ENCODE results near the gene TBC1D1. TPM values are rescaled to one million over a fixed set of nuclear protein-coding genes. Genes with fewer than 3 reads are reported as not detected.

The TBC1D1 gene
- total and polyA plus RNA-seq, 12 donors = 85.4 to 153 (median 106) TPM

DNA sequence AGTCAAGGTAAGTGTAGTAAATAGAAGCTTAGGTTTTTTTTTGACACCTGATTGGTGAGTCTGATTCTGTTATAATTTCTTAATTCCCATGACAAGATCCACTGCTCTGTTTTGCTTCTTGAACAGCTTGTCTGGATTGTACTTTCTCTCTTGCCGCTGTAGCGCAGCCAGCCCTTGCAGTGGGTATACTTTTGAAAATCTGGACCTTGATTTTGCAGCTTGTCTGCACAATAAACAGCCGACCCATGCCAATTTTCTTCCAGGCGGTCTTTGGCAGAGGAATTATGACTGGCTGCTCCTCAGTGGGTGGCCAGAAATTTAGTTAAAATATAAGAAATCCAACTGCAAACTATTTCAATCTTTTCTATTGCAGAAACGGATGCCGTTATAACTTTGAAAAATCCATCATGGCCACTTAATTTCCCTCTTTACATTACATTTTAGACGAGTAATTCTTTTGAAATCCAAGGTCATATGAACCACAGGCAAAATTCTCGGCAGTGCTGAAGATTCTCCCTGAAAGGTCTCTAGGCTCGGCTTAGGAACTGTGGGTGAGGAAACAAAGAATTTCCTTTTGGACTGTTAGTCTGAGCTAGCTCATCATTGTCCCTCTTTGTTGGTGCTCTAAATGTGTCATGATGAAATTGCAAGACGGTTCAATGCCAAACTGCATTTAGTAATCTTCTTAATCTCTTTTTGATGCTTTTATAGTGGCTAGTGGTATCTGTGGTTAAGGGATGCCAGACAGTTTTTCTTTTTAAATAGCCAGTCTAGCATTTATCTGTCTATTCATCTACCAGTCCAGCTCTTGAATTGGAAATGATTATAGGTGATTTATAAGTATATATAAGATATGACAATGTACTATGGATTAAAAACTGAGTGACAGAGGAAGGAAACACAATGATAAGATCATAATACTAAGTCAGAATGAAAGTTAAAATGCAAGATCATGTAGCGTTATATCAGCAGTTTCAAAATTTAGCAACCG is 37.8 kb downstream of the TBC1D1 start:
- DNase-seq = no peak
- H3K4me3 ChIP-seq = no peak overlapping the region
- H3K4me1 ChIP-seq = peaks cover 0 to 29% (median 22%) of the 10 kb centered on the region in 9 donors
- no peaks in the 10 kb centered on the region for H3K27me3 ChIP-seq
- H3K36me3 ChIP-seq = peaks cover 0 to 6% (median 0%) of the 10 kb centered on the region in 9 donors
- TF ChIP-seq, protein P1, sequence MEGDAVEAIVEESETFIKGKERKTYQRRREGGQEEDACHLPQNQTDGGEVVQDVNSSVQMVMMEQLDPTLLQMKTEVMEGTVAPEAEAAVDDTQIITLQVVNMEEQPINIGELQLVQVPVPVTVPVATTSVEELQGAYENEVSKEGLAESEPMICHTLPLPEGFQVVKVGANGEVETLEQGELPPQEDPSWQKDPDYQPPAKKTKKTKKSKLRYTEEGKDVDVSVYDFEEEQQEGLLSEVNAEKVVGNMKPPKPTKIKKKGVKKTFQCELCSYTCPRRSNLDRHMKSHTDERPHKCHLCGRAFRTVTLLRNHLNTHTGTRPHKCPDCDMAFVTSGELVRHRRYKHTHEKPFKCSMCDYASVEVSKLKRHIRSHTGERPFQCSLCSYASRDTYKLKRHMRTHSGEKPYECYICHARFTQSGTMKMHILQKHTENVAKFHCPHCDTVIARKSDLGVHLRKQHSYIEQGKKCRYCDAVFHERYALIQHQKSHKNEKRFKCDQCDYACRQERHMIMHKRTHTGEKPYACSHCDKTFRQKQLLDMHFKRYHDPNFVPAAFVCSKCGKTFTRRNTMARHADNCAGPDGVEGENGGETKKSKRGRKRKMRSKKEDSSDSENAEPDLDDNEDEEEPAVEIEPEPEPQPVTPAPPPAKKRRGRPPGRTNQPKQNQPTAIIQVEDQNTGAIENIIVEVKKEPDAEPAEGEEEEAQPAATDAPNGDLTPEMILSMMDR (IDR thresholded peaks at IDR 0.05) = no peak
- 61 to 63% methylated on average over 12 of the region's 12 CpGs for WGBS, 2 donors
- ATAC-seq = no peak
- H3K9me3 ChIP-seq = no peaks in the 10 kb centered on the region
- no peak overlapping the region for H3K27ac ChIP-seq
- intact Hi-C loops (cut with DNase I) = no loop called here

DNA sequence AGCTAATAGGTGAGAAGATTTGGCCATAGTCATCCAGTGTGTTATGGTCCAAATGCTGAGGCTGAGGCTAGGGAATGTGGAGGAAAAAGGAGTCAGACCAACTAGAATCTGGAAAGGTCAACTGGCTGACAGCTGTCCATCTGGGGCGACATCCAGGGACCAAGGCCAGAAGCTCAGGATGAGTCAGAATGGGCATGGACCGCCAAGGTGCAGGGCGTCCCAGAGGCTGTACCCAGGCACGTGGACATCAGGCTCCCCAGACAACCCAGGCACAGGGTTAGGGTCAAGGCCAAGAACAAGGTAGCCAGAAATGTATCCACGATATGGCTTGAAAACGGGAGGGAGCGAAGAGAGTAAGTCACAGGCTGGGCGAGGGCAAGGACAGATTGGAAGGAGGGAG is 43.2 kb downstream of the TBC1D1 start:
- ATAC-seq (peak in 1 of 8 donors; percentile 41), DNase-seq (no peak)
- intact Hi-C loops (cut with DNase I) = no loop called here
- WGBS, 2 donors = 94% methylated on average over 8 of the region's 8 CpGs
- TF ChIP-seq, protein P1 (IDR thresholded peaks at IDR 0.05) = no peak
- H3K27ac ChIP-seq = no peak overlapping the region
- no peak overlapping the region for H3K4me3 ChIP-seq
- H3K36me3 ChIP-seq = peaks cover 0 to 6% (median 0%) of the 10 kb centered on the region in 9 donors
- peaks cover 0 to 8% (median 0%) of the 10 kb centered on the region in 11 donors for H3K9me3 ChIP-seq
- no peaks in the 10 kb centered on the region for H3K27me3 ChIP-seq
- peaks cover 4 to 45% (median 30%) of the 10 kb centered on the region in 9 donors for H3K4me1 ChIP-seq

DNA sequence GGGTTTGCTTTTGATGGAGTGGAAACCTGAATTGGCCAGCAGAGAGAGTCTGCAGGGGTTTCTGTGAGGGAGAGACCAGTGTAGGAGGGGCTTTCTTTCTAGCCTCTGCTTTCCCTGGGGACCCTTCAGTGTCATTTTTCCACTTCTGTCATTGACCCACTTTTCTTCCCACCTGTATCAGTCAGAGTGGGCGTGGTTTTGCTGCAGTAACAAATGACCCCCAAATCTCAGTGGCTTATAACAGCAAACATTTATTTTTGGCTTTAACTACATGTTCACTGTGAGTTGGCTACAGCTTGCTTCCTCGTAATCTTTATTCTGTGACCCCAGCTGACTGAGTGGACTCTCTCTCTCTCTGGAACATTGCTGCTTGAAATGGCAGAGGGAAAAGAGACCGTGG is 43.7 kb downstream of the TBC1D1 start:
- H3K27me3 ChIP-seq = no peaks in the 10 kb centered on the region
- H3K4me1 ChIP-seq = peaks cover under 1 to 41% (median 26%) of the 10 kb centered on the region in 9 donors
- TF ChIP-seq, protein P1 (IDR thresholded peaks at IDR 0.05) = no peak
- intact Hi-C loops (cut with DNase I) = no loop called here
- peaks cover 0 to 6% (median 0%) of the 10 kb centered on the region in 9 donors for H3K36me3 ChIP-seq
- no peak for ATAC-seq
- peaks cover 0 to 11% (median 0%) of the 10 kb centered on the region in 11 donors for H3K9me3 ChIP-seq
- peak overlapping the region in 1 of 10 donors; percentile 24 for H3K27ac ChIP-seq
- DNase-seq = no peak
- WGBS, 2 donors = 70 to 75% methylated on average over 3 of the region's 3 CpGs
- no peak overlapping the region for H3K4me3 ChIP-seq

DNA sequence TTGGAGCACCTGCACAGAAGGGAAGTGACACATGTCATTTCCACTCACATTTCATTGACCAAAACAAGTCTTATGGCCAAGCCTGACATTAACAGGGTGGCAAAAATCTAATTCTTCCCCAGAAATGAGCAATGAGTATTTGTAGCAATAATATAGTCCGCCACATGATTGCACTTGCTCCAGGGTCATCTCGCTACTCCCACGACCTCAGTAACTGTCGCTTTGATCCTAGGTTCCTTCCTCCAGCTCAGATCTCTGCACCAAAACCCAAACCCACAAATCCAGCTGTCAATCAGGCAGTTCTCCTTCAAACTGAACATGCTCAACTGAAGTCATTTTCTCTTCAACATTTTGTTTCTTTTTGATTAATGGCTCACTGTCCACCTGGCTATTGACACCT is 44.1 kb downstream of the TBC1D1 start:
- Histone ChIP-seq H3K27ac (peak overlapping the region in 1 of 10 donors; percentile 24), H3K27me3 (no peaks in the 10 kb centered on the region), H3K4me3 (no peak overlapping the region), H3K36me3 (peaks cover 0 to 5% (median 0%) of the 10 kb centered on the region in 9 donors), H3K4me1 (peaks cover 0 to 41% (median 26%) of the 10 kb centered on the region in 9 donors), H3K9me3 (peaks cover 0 to 11% (median 0%) of the 10 kb centered on the region in 11 donors)
- no peak for DNase-seq
- TF ChIP-seq, protein P1 (IDR thresholded peaks at IDR 0.05) = no peak
- no peak for ATAC-seq
- 78 to 83% methylated on average over 4 of the region's 4 CpGs for WGBS, 2 donors
- intact Hi-C loops (cut with DNase I) = no loop called here
